ENCODE data around the gene SPANXN5. TPM values are rescaled to one million over a fixed set of nuclear protein-coding genes. Genes with fewer than 3 reads are reported as not detected.
"Not testable (repeated sequence)": the region's sequence is repeated elsewhere in the genome, so short reads cannot be mapped to it uniquely, and the experiment has no call there.

Gene SPANXN5
- total RNA-seq (2022) (not detected in 2 replicates), Bru-seq, nascent RNA (not detected), BruChase-seq, experiment 1, labeled RNA remaining after a 6-hour chase (not detected), BruChase-seq, experiment 2, labeled RNA remaining after a 2-hour chase (not detected)
- long read RNA-seq = 0 reads

- DNase-seq = not testable (repeated sequence)
Observed at GRCh38 chrX:52797327-52797726, at the start of gene SPANXN5. TSS of gene SPANXN5 (minus strand) at chrX:52797427. CDS start at chrX:52797348, 79 bp downstream.

GRCh38 chrX:52843619-52844018, 46.4 kb upstream of the SPANXN5 start:
- CTCF ChIA-PET; DNase-seq; H3K4me3 Mint-ChIP-seq (ENCODE audit: low read depth, unreplicated experiment); H3K36me3 Mint-ChIP-seq (ENCODE audit: insufficient read depth, unreplicated experiment); H3K9me3 Mint-ChIP-seq (ENCODE audit: low read depth, unreplicated experiment); intact Hi-C loops (cut with micrococcal nuclease; ENCODE audit: unreplicated experiment); H3K4me1 Mint-ChIP-seq (ENCODE audit: low read depth, unreplicated experiment); H3K27ac Mint-ChIP-seq (ENCODE audit: unreplicated experiment); BruUV-seq (replicated peaks): not testable (repeated sequence)
- peaks cover 29% of the 10 kb centered on the region for H3K27me3 Mint-ChIP-seq (ENCODE audit: unreplicated experiment)

More at GRCh38 chrX:52797327-52797726, at the start of gene SPANXN5:
- peaks cover 35% of the 10 kb centered on the region for H3K27me3 Mint-ChIP-seq (ENCODE audit: unreplicated experiment)
- H3K4me3 Mint-ChIP-seq (ENCODE audit: low read depth, unreplicated experiment); intact Hi-C loops (cut with micrococcal nuclease; ENCODE audit: unreplicated experiment); H3K36me3 Mint-ChIP-seq (ENCODE audit: insufficient read depth, unreplicated experiment); CTCF ChIA-PET; H3K4me1 Mint-ChIP-seq (ENCODE audit: low read depth, unreplicated experiment); H3K9me3 Mint-ChIP-seq (ENCODE audit: low read depth, unreplicated experiment); BruUV-seq (replicated peaks); H3K27ac Mint-ChIP-seq (ENCODE audit: unreplicated experiment): not testable (repeated sequence)

- no peaks in the 10 kb centered on the region for H3K27me3 Mint-ChIP-seq (ENCODE audit: unreplicated experiment)
- DNase-seq = no peak
- no peaks in the 10 kb centered on the region for H3K36me3 Mint-ChIP-seq (ENCODE audit: insufficient read depth, unreplicated experiment)
- H3K4me1 Mint-ChIP-seq (ENCODE audit: low read depth, unreplicated experiment) = no peaks in the 10 kb centered on the region
- H3K4me3 Mint-ChIP-seq (ENCODE audit: low read depth, unreplicated experiment) = no peak overlapping the region
- H3K27ac Mint-ChIP-seq (ENCODE audit: unreplicated experiment) = no peak overlapping the region
- no TSS peak for BruUV-seq (replicated peaks)
- intact Hi-C loops (cut with micrococcal nuclease; ENCODE audit: unreplicated experiment) = no loop called here
- no peaks in the 10 kb centered on the region for H3K9me3 Mint-ChIP-seq (ENCODE audit: low read depth, unreplicated experiment)
- TF ChIP-seq CTCF (IDR thresholded peaks at IDR 0.05; ENCODE audit: unreplicated experiment) = no peak
- CTCF ChIA-PET = no interaction called here
Observed at GRCh38 chrX:52839137-52839536, 41.9 kb upstream of the SPANXN5 start.

GRCh38 chrX:52830551-52830950, 33.3 kb upstream of the SPANXN5 start:
- intact Hi-C loops (cut with micrococcal nuclease; ENCODE audit: unreplicated experiment) = no loop called here
- H3K4me1 Mint-ChIP-seq (ENCODE audit: low read depth, unreplicated experiment) = no peaks in the 10 kb centered on the region
- no peaks in the 10 kb centered on the region for H3K9me3 Mint-ChIP-seq (ENCODE audit: low read depth, unreplicated experiment)
- peaks cover 17% of the 10 kb centered on the region for H3K27me3 Mint-ChIP-seq (ENCODE audit: unreplicated experiment)
- no peaks in the 10 kb centered on the region for H3K36me3 Mint-ChIP-seq (ENCODE audit: insufficient read depth, unreplicated experiment)
- no TSS peak for BruUV-seq (replicated peaks)
- no peak overlapping the region for H3K4me3 Mint-ChIP-seq (ENCODE audit: low read depth, unreplicated experiment)
- H3K27ac Mint-ChIP-seq (ENCODE audit: unreplicated experiment) = no peak overlapping the region
- no peak for DNase-seq
- CTCF ChIA-PET = no interaction called here
- no peak for TF ChIP-seq CTCF (IDR thresholded peaks at IDR 0.05; ENCODE audit: unreplicated experiment)

GRCh38 chrX:52824608-52825007, 27.4 kb upstream of the SPANXN5 start:
- Mint-ChIP-seq H3K4me3 (ENCODE audit: low read depth, unreplicated experiment) (no peak overlapping the region), H3K36me3 (ENCODE audit: insufficient read depth, unreplicated experiment) (no peaks in the 10 kb centered on the region), H3K9me3 (ENCODE audit: low read depth, unreplicated experiment) (no peaks in the 10 kb centered on the region), H3K27me3 (ENCODE audit: unreplicated experiment) (no peaks in the 10 kb centered on the region), H3K4me1 (ENCODE audit: low read depth, unreplicated experiment) (no peaks in the 10 kb centered on the region), H3K27ac (ENCODE audit: unreplicated experiment) (no peak overlapping the region)
- no peak for TF ChIP-seq CTCF (IDR thresholded peaks at IDR 0.05; ENCODE audit: unreplicated experiment)
- BruUV-seq (replicated peaks) = no TSS peak
- CTCF ChIA-PET = no interaction called here
- DNase-seq = no peak
- intact Hi-C loops (cut with micrococcal nuclease; ENCODE audit: unreplicated experiment) = no loop called here
